GM21576 (cell line): ENCODE results near the gene ANGEL2.
"Not testable (repeated sequence)": the region's sequence is repeated elsewhere in the genome, so short reads cannot be mapped to it uniquely, and the experiment has no call there.

Source experiments
- ATAC-seq: cut with Tn5 transposase; IDR thresholded peaks from one replicate; pipeline ENCODE4 v1.9.1; 2021; ENCODE audit warnings: mild to moderate bottlenecking, moderate library complexity; ENCODE audit not compliant: unreplicated experiment

The ANGEL2 gene

GRCh38 chr1:212977781-212978645 is 37.7 kb downstream of the ANGEL2 start:
- ATAC-seq = peak; percentile 43

- no peak for ATAC-seq
These were observed 39.1 kb downstream of the ANGEL2 start for GRCh38 chr1:212976586-212976985.

- no peak for ATAC-seq
These were observed 40.4 kb downstream of the ANGEL2 start for GRCh38 chr1:212975111-212975918.

GRCh38 chr1:212974711-212975110 is 41.0 kb downstream of the ANGEL2 start:
- ATAC-seq = no peak

GRCh38 chr1:212973899-212974298 is 41.8 kb downstream of the ANGEL2 start:
- no peak for ATAC-seq

- ATAC-seq = no peak
These were observed 42.2 kb downstream of the ANGEL2 start for GRCh38 chr1:212973426-212973825.

GRCh38 chr1:212971312-212971711 is 44.4 kb downstream of the ANGEL2 start:
- no peak for ATAC-seq

- no peak for ATAC-seq
These were observed 45.6 kb downstream of the ANGEL2 start for GRCh38 chr1:212970085-212970484.

- ATAC-seq = no peak
These were observed 47.3 kb downstream of the ANGEL2 start for GRCh38 chr1:212968368-212968863.

- ATAC-seq = no peak
These were observed 47.9 kb downstream of the ANGEL2 start for GRCh38 chr1:212967801-212968200.

GRCh38 chr1:212966616-212967015 is 49.1 kb downstream of the ANGEL2 start:
- ATAC-seq = no peak

GRCh38 chr1:212964993-212965392 is 50.7 kb downstream of the ANGEL2 start:
- ATAC-seq = not testable (repeated sequence)

- no peak for ATAC-seq
These were observed 51.6 kb downstream of the ANGEL2 start for GRCh38 chr1:212964102-212964501.

- ATAC-seq = no peak
These were observed 53.2 kb downstream of the ANGEL2 start for GRCh38 chr1:212962509-212962908.

- no peak for ATAC-seq
These were observed 54.7 kb downstream of the ANGEL2 start for GRCh38 chr1:212960932-212961331.

- peak; percentile 73 for ATAC-seq
These were observed 56.1 kb downstream of the ANGEL2 start for GRCh38 chr1:212959266-212960220.

GRCh38 chr1:212958175-212958574 is 57.5 kb downstream of the ANGEL2 start:
- no peak for ATAC-seq

- no peak for ATAC-seq
These were observed 58.1 kb downstream of the ANGEL2 start for GRCh38 chr1:212957546-212957945.

- no peak for ATAC-seq
These were observed 59.6 kb downstream of the ANGEL2 start for GRCh38 chr1:212955961-212956620.

GRCh38 chr1:212955098-212955497 is 60.6 kb downstream of the ANGEL2 start:
- no peak for ATAC-seq
